Rectal smooth muscle tissue (tissue), 1 donor: Measurements from ENCODE around the gene C19orf53.
"Not testable (repeated sequence)": the region's sequence is repeated elsewhere in the genome, so short reads cannot be mapped to it uniquely, and the experiment has no call there.

Experiments
- H3K27ac ChIP-seq: one replicate; pipeline ENCODE4 v1.7.0; 2013; ENCODE audit warnings: low read depth, low read length, inconsistent platforms
- H3K27me3 ChIP-seq: one replicate; pipeline ENCODE4 v1.7.0; 2013; ENCODE audit warnings: low read length; ENCODE audit not compliant: control insufficient read depth, insufficient read depth
- H3K36me3 ChIP-seq: one replicate; pipeline ENCODE4 v1.7.0; 2013; ENCODE audit warnings: low read length; ENCODE audit not compliant: control insufficient read depth, insufficient read depth
- H3K4me1 ChIP-seq: one replicate; pipeline ENCODE4 v1.7.0; 2013; ENCODE audit warnings: low read length; ENCODE audit not compliant: control insufficient read depth, insufficient read depth
- H3K4me3 ChIP-seq: one replicate; pipeline ENCODE4 v1.7.0; 2013; ENCODE audit warnings: low read length
- H3K9ac ChIP-seq: one replicate; pipeline ENCODE4 v1.7.0; 2013; ENCODE audit warnings: low read length

Gene C19orf53

DNA sequence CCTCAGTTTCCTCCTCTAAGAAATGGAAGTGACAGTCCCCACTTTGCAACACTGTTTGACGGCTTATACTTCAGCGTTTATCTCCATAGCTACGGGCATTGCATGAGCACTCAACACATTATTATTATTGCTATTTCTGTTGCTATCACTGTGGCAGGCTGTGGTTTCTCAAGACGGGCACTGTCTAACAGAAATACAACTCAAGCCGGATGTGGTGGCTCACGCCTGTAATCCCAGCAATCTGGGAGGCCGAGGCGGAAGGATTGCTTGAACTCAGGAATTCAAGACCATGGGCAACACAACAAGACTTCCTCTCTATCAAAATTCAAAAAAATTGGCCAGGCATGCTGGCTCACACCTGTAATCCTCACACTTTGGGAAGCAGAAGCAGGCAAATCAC, 16.1 kb downstream of the C19orf53 start:
- Histone ChIP-seq H3K36me3 (no peaks in the 10 kb centered on the region), H3K27me3 (no peaks in the 10 kb centered on the region), H3K27ac (no peak overlapping the region), H3K4me1 (peaks cover 3% of the 10 kb centered on the region), H3K4me3 (no peak overlapping the region), H3K9ac (no peak overlapping the region)

- H3K27me3 ChIP-seq, H3K36me3 ChIP-seq, H3K4me3 ChIP-seq, H3K9ac ChIP-seq, H3K27ac ChIP-seq: not testable (repeated sequence)
- peaks cover 14% of the 10 kb centered on the region for H3K4me1 ChIP-seq
These were observed 19.1 kb downstream of the C19orf53 start for GRCh38 chr19:13793317-13793716.

- no peaks in the 10 kb centered on the region for H3K27me3 ChIP-seq
- peak overlapping the region; percentile 85 for H3K4me3 ChIP-seq
- peaks cover 14% of the 10 kb centered on the region for H3K4me1 ChIP-seq
- H3K27ac ChIP-seq, result peak overlapping the region; percentile 79
- H3K36me3 ChIP-seq, result no peaks in the 10 kb centered on the region
- H3K9ac ChIP-seq, result peak overlapping the region; percentile 19
These were observed 20.1 kb downstream of the C19orf53 start for GRCh38 chr19:13794398-13794756.

DNA sequence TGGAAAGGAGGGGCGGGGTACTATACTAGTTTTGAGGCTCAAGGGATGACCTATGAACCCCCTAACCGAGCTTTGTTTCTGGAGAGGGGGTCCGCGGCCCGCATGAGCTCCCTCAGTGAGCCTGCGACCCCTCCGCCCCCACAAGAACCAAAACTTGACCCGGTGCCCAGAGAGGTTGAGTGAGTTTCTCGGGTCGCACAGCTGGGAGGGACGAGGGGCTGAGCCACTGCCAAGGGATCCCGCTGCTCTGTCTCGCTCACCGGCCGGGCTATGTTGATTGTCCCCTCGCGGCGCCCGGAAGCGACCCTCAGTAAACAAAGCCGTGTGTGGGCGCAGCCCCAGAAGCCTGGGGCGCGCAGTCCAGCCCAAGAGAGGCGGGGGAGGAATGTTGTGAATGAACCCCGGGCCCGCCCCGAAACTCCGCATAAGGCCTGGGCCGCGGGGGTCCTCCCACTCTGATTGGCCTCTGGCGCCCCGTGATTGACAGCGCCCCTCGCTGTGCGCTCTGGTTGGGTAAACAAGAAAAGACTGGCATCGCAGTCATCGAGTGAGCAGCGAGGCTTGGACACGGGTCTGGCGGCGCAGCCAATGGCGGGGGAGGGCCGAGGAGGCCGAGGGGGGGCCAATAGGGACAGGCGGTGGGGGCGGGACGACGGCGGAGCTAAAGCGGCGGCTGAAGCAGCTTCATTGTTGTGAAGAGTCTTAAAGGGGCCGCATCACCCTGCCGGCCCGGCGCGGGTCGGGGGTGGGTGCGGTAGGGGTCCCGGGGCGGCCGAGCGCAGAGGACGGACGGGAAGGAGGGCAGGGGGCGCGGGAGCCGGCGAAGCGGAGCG, 20.7 kb downstream of the C19orf53 start, which contains the start of gene ZSWIM4:
Gene ZSWIM4 (plus strand): TSS at position 687 of the 833 bp plus-strand sequence. CDS start 206 bp downstream, outside the sequence.
- H3K4me3 ChIP-seq, result peak within 1 kb of the TSS; percentile 85
- H3K9ac ChIP-seq, result peak within 1 kb of the TSS; percentile 19
- H3K27me3 ChIP-seq, result no peaks in the 10 kb centered on the region
- no peaks in the 10 kb centered on the region for H3K36me3 ChIP-seq
- H3K4me1 ChIP-seq, result peaks cover 14% of the 10 kb centered on the region
- H3K27ac ChIP-seq, result peak within 1 kb of the TSS; percentile 83

GRCh38 chr19:13795595-13796300, 21.5 kb downstream of the C19orf53 start:
- Histone ChIP-seq H3K27ac (peak overlapping the region; percentile 83), H3K4me1 (peaks cover 14% of the 10 kb centered on the region), H3K9ac (no peak overlapping the region), H3K27me3 (no peaks in the 10 kb centered on the region), H3K4me3 (peak overlapping the region; percentile 72), H3K36me3 (no peaks in the 10 kb centered on the region)

- Histone ChIP-seq H3K27me3 (no peaks in the 10 kb centered on the region), H3K4me1 (peaks cover 14% of the 10 kb centered on the region), H3K4me3 (peak overlapping the region; percentile 72), H3K27ac (peak overlapping the region; percentile 34), H3K36me3 (no peaks in the 10 kb centered on the region), H3K9ac (no peak overlapping the region)
These were observed 22.2 kb downstream of the C19orf53 start for GRCh38 chr19:13796301-13797057.

GRCh38 chr19:13797058-13797440, 22.8 kb downstream of the C19orf53 start:
- H3K9ac ChIP-seq, result no peak overlapping the region

DNA sequence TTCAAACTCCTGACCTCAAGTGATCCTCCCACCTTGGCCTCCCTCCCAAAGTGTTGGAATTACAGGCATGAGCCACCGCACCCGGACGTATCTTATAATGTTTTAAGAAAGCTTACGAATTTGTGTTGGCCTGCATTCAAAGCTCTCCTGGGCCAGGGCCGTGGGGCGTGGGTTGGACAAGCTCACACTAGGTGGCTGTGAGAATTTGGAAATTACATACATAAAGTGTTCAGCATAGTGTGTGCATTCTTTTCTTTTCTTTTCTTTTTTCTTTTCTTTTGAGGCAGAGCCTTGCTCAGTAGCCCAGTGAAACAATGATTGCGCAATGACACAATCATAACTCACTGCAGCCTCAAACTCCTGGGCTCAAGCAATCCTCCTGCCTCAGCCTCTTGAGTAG, 23.6 kb downstream of the C19orf53 start:
- Histone ChIP-seq H3K27ac (no peak overlapping the region), H3K4me3 (no peak overlapping the region), H3K27me3 (no peaks in the 10 kb centered on the region), H3K36me3 (no peaks in the 10 kb centered on the region), H3K9ac (no peak overlapping the region), H3K4me1 (peaks cover 14% of the 10 kb centered on the region)

More at GRCh38 chr19:13797058-13797440, 22.8 kb downstream of the C19orf53 start:
- Histone ChIP-seq H3K27ac (peak overlapping the region; percentile 34), H3K4me3 (no peak overlapping the region), H3K4me1 (peaks cover 14% of the 10 kb centered on the region), H3K27me3 (no peaks in the 10 kb centered on the region), H3K36me3 (no peaks in the 10 kb centered on the region)

DNA sequence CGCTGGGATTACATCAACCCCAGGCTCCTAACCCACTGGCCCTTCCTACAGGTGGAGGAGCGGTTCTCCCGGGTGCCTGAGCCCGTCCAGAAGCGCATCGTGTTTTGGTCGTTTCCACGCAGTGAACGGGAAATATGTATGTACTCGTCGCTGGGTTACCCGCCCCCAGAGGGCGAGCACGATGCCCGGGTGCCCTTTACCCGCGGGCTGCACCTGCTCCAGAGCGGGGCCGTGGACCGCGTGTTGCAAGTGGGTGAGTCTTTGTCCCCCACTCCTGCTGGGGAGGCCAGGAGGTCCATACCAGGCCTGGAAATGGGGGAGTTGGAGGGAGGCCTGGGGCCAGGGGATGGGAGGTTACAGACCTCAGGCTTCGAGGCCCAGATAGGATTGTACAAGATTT, 25.4 kb downstream of the C19orf53 start:
- peaks cover 13% of the 10 kb centered on the region for H3K4me1 ChIP-seq
- H3K9ac ChIP-seq, result no peak overlapping the region
- no peaks in the 10 kb centered on the region for H3K27me3 ChIP-seq
- no peak overlapping the region for H3K27ac ChIP-seq
- no peaks in the 10 kb centered on the region for H3K36me3 ChIP-seq
- no peak overlapping the region for H3K4me3 ChIP-seq

DNA sequence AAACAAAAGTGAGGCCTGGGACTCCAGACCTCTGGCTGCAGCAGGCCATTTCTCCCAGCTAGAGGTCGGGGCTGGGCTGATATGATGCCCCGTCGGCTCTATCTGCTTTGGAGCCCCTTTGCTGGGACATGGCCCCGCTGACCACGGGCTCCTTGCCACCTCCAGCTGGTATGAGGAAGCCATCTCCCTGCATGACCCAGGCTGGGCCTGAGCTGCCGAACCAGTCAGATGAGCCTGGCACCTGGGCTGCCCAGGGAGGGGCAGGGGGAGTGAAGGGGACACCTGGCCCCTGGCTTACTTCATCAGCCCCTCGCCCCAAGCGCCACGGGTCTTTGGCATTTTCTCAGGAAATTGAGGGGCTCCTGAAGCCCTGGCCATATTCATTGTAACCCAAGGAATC, 28.8 kb downstream of the C19orf53 start:
- no peak overlapping the region for H3K9ac ChIP-seq
- H3K36me3 ChIP-seq, result no peaks in the 10 kb centered on the region
- H3K27me3 ChIP-seq, result no peaks in the 10 kb centered on the region
- no peak overlapping the region for H3K4me3 ChIP-seq
- no peak overlapping the region for H3K27ac ChIP-seq
- no peaks in the 10 kb centered on the region for H3K4me1 ChIP-seq

- no peak overlapping the region for H3K9ac ChIP-seq
- H3K36me3 ChIP-seq, result peaks cover 6% of the 10 kb centered on the region
- H3K27ac ChIP-seq, result no peak overlapping the region
- H3K4me1 ChIP-seq, result no peaks in the 10 kb centered on the region
- no peak overlapping the region for H3K4me3 ChIP-seq
- no peaks in the 10 kb centered on the region for H3K27me3 ChIP-seq
These were observed 30.8 kb downstream of the C19orf53 start for GRCh38 chr19:13804830-13805683.
